PC-3 (cell line): Measurements from ENCODE around the gene PGAP6. TPM values are rescaled to one million over a fixed set of nuclear protein-coding genes. Genes with fewer than 3 reads are reported as not detected.

Source experiments
- ATAC-seq: fragments of 200-7000 bp; cut with Tn5 transposase; 2 replicates; pipeline ENCODE4 v1.9.1; 2020; ENCODE audit warnings: mild to moderate bottlenecking, moderate library complexity
- BruUV-seq: library from RNA; stranded (reverse); fragments of 400-500 nt; replicated peaks from 2 replicates; lab custom pipeline; 2021; lab: Mats Ljungman, UMichigan
- CTCF ChIA-PET: fragments of 300-600 bp; sonication (Branson Sonifier 250); formaldehyde crosslinking; loops from one replicate; lab custom pipeline; 2022; ENCODE audit warnings: antibody characterized with exemption; lab: Charles Lee
- POLR2A ChIA-PET: fragments of 300-600 bp; sonication (Branson Sonifier 250); formaldehyde crosslinking; loops from one replicate; lab custom pipeline; 2022; ENCODE audit warnings: antibody characterized with exemption; ENCODE audit not compliant: unreplicated experiment; lab: Charles Lee
- DNase-seq: peaks from one replicate; pipeline ENCODE4 v3.0.0-alpha.2; 2015
- H2AFZ ChIP-seq: fragments of 300-600 bp; sonication (generic); 2 replicates; pipeline ENCODE4 v1.6.0; 2016; ENCODE audit warnings: antibody characterized with exemption, low read length
- H3F3A ChIP-seq: fragments of 300-600 bp; sonication (generic); one replicate; pipeline ENCODE4 v1.6.0; 2017; ENCODE audit warnings: antibody characterized with exemption, low read length, control low read depth, mild to moderate bottlenecking; ENCODE audit not compliant: unreplicated experiment
- H3K27ac ChIP-seq: fragments of 300-600 bp; sonication (generic); 2 replicates; pipeline ENCODE4 v1.5.1; 2016; ENCODE audit warnings: mild to moderate bottlenecking, low read length
- H3K27me3 ChIP-seq: fragments of 300-600 bp; sonication (generic); 2 replicates; pipeline ENCODE4 v1.6.1; 2016; ENCODE audit warnings: low read length, mixed read lengths
- H3K36me3 ChIP-seq: fragments of 300-600 bp; sonication (generic); 2 replicates; pipeline ENCODE4 v1.6.1; 2016; ENCODE audit warnings: low read depth, mixed run types, low read length, mixed read lengths
- H3K4me1 ChIP-seq: fragments of 300-600 bp; sonication (generic); 2 replicates; pipeline ENCODE4 v1.5.1; 2016; ENCODE audit warnings: low read length; ENCODE audit not compliant: insufficient read depth
- H3K4me2 ChIP-seq: fragments of 300-600 bp; sonication (generic); 2 replicates; pipeline ENCODE4 v1.6.0; 2016; ENCODE audit warnings: low read length
- H3K4me3 ChIP-seq: fragments of 300-600 bp; sonication (generic); 2 replicates; pipeline ENCODE4 v1.5.1; 2016; ENCODE audit warnings: mild to moderate bottlenecking, low read length, mixed read lengths
- H3K79me2 ChIP-seq: fragments of 300-600 bp; sonication (generic); 2 replicates; pipeline ENCODE4 v1.6.1; 2017; ENCODE audit warnings: low read length, mixed read lengths
- H3K9ac ChIP-seq: fragments of 300-600 bp; sonication (generic); 2 replicates; pipeline ENCODE4 v1.6.0; 2016; ENCODE audit warnings: mild to moderate bottlenecking, low read length
- H3K9me2 ChIP-seq: fragments of 300-600 bp; sonication (generic); replicated peaks from 2 replicates; pipeline ENCODE4 v1.6.1; 2016; ENCODE audit warnings: mixed run types, low read length, mixed read lengths
- H3K9me3 ChIP-seq: fragments of 300-600 bp; sonication (generic); 2 replicates; pipeline ENCODE4 v1.6.1; 2016; ENCODE audit warnings: low read length, mixed read lengths
- H4K20me1 ChIP-seq: fragments of 300-600 bp; sonication (generic); 2 replicates; pipeline ENCODE4 v1.6.1; 2016; ENCODE audit warnings: low read length, mixed read lengths
- EZH2 ChIP-seq: fragments of 300-600 bp; sonication (generic); IDR thresholded peaks from one replicate; pipeline ENCODE4 v1.6.1; 2017; ENCODE audit warnings: antibody characterized with exemption, mild to moderate bottlenecking, low read length; ENCODE audit not compliant: unreplicated experiment
- EZH2phosphoT487 ChIP-seq: fragments of 300-600 bp; sonication (generic); IDR thresholded peaks from 2 replicates; pipeline ENCODE4 v1.6.1; 2018; ENCODE audit warnings: mild to moderate bottlenecking, antibody characterized with exemption, low read length, borderline replicate concordance
- intact Hi-C: fragments of 100-400 bp; cut with micrococcal nuclease; formaldehyde crosslinking; loops from 2 replicates; pipeline ENCODE4 v1.9.0; 2023
- total RNA-seq: library from RNA; depleted of rRNA; stranded (reverse); fragments of >200 nt; gene quantifications from 2 replicates; pipeline ENCODE4 v1.2.3, GENCODE V29; 2014
- TF ChIP-seq, protein P1 (sequence below): fragments of 300-600 bp; sonication (generic); conservative IDR thresholded peaks from 2 replicates; pipeline ENCODE4 v1.5.1; 2017; ENCODE audit warnings: antibody characterized with exemption, low read depth, mild to moderate bottlenecking, low read length

Gene PGAP6
- total RNA-seq, 1 experiment from 2014 or later = 40.8 TPM

DNA sequence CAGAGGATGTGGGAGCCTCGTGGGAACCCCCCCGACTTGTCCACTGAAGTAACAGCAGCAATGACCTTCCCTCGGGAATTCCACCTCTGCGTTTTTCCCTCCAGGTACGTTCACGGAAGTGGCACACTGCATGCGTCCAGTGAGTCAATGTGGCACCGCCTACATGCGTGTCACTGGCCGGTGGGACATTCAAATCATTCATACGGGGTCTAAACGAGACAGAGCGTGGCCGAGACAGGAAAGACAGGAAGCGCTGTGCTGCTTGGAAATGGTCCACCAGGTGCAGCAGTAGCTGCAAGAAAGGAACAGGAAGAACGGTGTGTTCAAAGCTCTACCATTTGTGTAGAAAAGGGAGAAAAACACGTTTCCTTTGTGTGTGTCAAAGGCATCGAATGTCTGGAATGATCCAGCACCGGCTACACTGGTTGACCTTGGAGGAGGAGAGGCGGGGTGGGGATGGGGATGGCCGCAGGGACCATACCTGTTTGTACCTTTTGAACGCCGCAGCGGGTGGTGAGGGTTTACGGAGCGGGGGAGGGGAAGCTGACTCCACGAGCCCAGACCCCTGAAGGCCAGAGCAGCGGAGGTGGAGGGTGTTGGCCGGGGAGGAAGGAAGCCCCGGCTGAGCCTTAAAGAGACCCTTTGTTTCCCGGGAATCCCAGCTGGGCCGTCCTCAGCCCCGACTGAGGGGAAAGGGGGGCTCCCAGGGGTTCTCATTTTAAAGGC is 1.7 kb upstream of the PGAP6 start:
- POLR2A ChIA-PET = no interaction called here
- peak overlapping the region; percentile 66 for H2AFZ ChIP-seq
- H3K9me2 ChIP-seq = no peaks in the 10 kb centered on the region
- peak overlapping the region; percentile 94 for H3K4me2 ChIP-seq
- no peaks in the 10 kb centered on the region for H3K27me3 ChIP-seq
- H3F3A ChIP-seq = no peaks in the 10 kb centered on the region
- DNase-seq = peak; percentile 85
- no peaks in the 10 kb centered on the region for H4K20me1 ChIP-seq
- peaks cover 14% of the 10 kb centered on the region for H3K4me1 ChIP-seq
- intact Hi-C loops = no loop called here
- H3K9ac ChIP-seq = peak overlapping the region; percentile 78
- H3K4me3 ChIP-seq = peak overlapping the region; percentile 86
- ATAC-seq = peak; percentile 58
- H3K79me2 ChIP-seq = peaks cover 22% of the 10 kb centered on the region
- CTCF ChIA-PET = interaction anchor here (0.6 kb wide), 1 partner anchor 9 kb away, joined by 4 read pairs; no protein-coding TSS in a partner anchor
- H3K36me3 ChIP-seq = no peaks in the 10 kb centered on the region
- BruUV-seq = no TSS peak
- TF ChIP-seq EZH2phosphoT487 (no peak), EZH2 (no peak)
- TF ChIP-seq, protein P1, sequence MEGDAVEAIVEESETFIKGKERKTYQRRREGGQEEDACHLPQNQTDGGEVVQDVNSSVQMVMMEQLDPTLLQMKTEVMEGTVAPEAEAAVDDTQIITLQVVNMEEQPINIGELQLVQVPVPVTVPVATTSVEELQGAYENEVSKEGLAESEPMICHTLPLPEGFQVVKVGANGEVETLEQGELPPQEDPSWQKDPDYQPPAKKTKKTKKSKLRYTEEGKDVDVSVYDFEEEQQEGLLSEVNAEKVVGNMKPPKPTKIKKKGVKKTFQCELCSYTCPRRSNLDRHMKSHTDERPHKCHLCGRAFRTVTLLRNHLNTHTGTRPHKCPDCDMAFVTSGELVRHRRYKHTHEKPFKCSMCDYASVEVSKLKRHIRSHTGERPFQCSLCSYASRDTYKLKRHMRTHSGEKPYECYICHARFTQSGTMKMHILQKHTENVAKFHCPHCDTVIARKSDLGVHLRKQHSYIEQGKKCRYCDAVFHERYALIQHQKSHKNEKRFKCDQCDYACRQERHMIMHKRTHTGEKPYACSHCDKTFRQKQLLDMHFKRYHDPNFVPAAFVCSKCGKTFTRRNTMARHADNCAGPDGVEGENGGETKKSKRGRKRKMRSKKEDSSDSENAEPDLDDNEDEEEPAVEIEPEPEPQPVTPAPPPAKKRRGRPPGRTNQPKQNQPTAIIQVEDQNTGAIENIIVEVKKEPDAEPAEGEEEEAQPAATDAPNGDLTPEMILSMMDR = no peak
- no peaks in the 10 kb centered on the region for H3K9me3 ChIP-seq
- peak overlapping the region; percentile 64 for H3K27ac ChIP-seq

DNA sequence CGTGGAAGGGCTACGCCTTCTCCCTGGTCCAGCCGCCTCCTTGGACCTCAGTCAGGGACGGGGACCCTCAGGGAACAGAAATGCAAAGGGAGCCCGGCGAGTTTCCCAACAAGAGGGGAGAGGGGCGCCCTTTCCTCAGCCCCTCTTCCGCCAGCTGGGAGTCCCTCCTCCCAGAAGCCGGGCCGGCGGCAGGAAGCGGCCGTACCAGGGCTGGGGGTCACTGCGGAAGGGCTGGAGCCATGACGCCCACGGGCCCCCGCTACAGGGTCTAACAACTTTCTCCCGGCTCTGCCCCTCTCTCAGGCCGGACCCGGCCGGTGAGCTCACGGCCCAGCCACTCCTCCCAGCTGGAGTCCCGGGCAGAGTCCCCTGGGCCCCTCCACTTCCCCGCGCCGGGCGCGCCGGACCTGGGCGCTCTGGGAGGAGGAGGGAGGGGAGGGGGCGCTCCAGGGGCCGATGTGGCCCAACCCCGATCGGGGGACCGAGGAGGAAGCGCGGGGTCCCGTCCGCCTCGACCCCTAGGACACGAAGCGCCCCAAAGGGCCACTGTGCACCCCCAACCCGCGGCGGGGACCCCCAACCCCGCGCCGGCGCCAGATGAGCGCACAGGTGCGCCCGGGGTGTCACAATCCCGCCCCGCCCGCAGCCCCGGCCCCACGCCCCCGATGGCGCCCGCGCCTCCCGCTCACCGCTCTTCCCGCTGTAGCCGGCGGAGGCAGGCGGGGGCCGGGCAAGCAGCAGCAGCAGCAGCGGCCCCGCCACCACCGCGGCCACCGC is 578 bp downstream of the PGAP6 start:
- DNase-seq (no peak), ATAC-seq (peak; percentile 41)
- Histone ChIP-seq H3K79me2 (peaks cover 22% of the 10 kb centered on the region), H3K4me3 (peak overlapping the region; percentile 84), H3K9ac (peak overlapping the region; percentile 71), H3F3A (no peaks in the 10 kb centered on the region), H4K20me1 (no peaks in the 10 kb centered on the region), H3K36me3 (no peaks in the 10 kb centered on the region), H3K27me3 (no peaks in the 10 kb centered on the region), H3K9me3 (no peaks in the 10 kb centered on the region), H2AFZ (peak overlapping the region; percentile 53; the same call in 1 of the 2 replicates), H3K9me2 (no peaks in the 10 kb centered on the region), H3K27ac (no peak overlapping the region), H3K4me2 (peak overlapping the region; percentile 91), H3K4me1 (peaks cover 14% of the 10 kb centered on the region)
- TF ChIP-seq EZH2 = no peak
- TF ChIP-seq EZH2phosphoT487 = no peak
- TF ChIP-seq, protein P1 = no peak
- CTCF ChIA-PET = interaction anchor here (1.1 kb wide), 1 partner anchor 19 kb away, joined by 3 read pairs; no protein-coding TSS in a partner anchor
- intact Hi-C loops = no loop called here
- POLR2A ChIA-PET = no interaction called here
- BruUV-seq = no TSS peak

DNA sequence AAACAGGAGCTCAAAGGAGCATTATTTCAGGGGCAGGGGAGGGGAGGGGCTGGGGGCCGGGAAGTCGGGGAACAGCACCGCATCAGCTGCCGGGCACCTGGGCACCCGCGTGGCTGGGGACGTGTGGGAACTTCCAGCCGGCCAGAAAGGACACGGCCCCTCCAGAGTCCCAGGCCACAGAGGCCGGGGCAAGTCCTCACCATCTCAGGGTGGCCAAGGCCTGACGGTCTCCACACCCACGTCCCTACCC is 1.1 kb downstream of the PGAP6 start:
- H3K79me2 ChIP-seq = peaks cover 22% of the 10 kb centered on the region
- intact Hi-C loops = no loop called here
- ChIA-PET POLR2A (no interaction called here), CTCF (no interaction called here)
- no peaks in the 10 kb centered on the region for H3K36me3 ChIP-seq
- DNase-seq = no peak
- no peaks in the 10 kb centered on the region for H4K20me1 ChIP-seq
- peak overlapping the region; percentile 71 for H3K9ac ChIP-seq
- no peaks in the 10 kb centered on the region for H3F3A ChIP-seq
- peak overlapping the region; percentile 53; the same call in 1 of the 2 replicates for H2AFZ ChIP-seq
- peak overlapping the region; percentile 84 for H3K4me3 ChIP-seq
- no peak overlapping the region for H3K27ac ChIP-seq
- no peaks in the 10 kb centered on the region for H3K9me3 ChIP-seq
- no TSS peak for BruUV-seq
- peaks cover 14% of the 10 kb centered on the region for H3K4me1 ChIP-seq
- no peaks in the 10 kb centered on the region for H3K27me3 ChIP-seq
- no peaks in the 10 kb centered on the region for H3K9me2 ChIP-seq
- peak overlapping the region; percentile 91 for H3K4me2 ChIP-seq
- TF ChIP-seq EZH2phosphoT487 = no peak
- peak; percentile 22 for ATAC-seq
